ENCODE results near the gene DIAPH3.

Gene DIAPH3

DNA sequence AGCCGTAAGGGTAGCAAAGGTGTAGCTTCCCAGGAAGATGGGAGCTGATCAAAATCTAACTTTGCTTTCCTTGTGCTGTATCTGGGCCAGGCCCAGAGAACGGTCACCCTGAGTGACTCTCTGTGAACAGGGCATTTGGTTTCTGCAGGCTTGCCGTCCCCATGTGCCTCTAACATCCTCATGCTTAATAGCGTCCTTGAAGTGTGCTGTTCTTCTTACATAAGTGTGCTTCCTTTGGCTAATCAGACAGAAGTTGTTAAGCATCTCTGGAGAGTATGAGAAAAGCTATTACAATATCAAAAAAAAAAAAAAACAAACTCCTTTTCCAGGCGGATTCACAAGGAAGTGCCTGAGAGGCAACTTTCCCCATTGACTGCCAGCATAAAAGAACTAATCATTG is 503.7 kb downstream of the DIAPH3 start:
- no peak for DNase-seq

- no peak for DNase-seq
Measured at GRCh38 chr13:59658738-59659330, 504.9 kb downstream of the DIAPH3 start.

- no peak for DNase-seq
Measured at GRCh38 chr13:59658027-59658737, 505.5 kb downstream of the DIAPH3 start.

GRCh38 chr13:59653916-59654315 is 509.8 kb downstream of the DIAPH3 start:
- no peak for DNase-seq

GRCh38 chr13:59651479-59651878 is 512.2 kb downstream of the DIAPH3 start:
- no peak for DNase-seq

DNA sequence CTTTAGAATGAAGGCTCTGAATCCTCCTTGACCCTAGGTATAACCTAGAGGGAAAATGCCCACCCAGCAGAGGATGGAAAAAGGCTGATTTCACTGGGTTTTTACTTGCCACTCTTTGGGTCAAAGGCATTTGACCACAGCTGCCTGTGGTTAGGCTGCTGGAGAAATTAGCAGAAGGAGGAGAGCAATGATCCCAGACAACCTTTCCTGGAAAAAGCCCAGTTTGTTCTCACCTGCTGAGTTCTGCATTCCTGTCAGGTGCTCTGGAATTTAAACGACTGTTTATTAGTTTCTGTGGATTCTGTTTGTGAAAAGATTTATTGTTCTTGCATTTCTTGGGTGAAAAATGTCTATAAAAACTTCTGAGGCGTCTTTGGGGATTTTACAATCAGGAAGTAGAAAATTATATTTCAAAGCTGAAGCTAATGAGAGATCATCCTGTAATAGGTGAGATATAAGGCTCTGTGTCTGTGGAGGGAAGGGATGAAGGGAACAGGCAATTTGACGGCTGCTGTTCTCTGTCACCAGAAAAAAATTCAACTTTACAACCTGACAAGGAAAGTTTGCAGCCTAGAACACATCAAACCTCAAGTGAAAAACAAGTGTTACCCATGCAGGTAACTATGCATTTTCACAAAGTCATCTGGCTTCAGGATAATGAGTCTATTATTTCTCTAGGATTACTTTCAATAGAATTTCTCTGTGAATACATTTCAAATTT is 519.7 kb downstream of the DIAPH3 start:
- DNase-seq, result no peak

DNA sequence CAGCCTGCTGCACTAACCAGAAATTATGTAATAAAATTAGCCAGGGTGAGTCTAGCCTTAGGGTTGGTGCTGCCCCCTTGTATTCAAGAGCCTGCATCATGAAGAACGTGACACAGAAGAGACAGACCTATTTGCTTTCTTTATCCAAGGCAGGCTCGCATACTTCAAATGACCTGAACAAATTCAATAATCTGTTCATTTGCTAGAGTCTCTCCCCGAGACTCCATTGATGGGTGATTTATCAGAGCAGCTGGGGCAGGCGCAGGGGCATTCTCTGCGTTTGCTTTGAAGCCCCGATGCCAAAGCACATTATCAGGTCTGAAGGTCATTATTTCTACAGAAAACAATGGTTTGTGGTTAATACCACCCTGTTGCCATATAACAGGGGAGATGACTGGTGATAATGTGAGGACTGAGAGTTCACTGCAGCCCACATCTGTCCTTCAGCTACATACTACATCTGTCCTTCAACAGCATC is 520.3 kb downstream of the DIAPH3 start:
- DNase-seq, result no peak

DNA sequence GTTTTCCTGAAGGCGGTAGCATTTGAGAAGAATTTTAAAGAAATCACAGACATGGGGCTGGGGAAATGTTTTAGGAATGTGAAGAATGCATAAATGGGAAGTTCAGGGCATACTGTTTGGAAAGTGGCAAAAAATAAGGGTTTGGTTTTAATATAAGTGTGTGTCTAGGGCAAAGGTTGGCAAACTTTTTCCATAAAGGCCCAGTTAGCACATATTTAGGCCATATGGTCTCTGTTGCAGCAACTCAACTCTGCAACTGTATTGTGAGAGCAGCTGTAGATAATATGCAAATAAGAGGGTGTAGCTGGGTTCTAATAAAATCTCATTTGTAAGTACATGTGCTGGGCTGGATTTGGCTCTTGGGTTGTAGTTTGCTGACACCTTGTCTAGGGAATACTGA is 521.9 kb downstream of the DIAPH3 start:
- no peak for DNase-seq

GRCh38 chr13:59641261-59641660 is 522.5 kb downstream of the DIAPH3 start:
- no peak for DNase-seq

DNA sequence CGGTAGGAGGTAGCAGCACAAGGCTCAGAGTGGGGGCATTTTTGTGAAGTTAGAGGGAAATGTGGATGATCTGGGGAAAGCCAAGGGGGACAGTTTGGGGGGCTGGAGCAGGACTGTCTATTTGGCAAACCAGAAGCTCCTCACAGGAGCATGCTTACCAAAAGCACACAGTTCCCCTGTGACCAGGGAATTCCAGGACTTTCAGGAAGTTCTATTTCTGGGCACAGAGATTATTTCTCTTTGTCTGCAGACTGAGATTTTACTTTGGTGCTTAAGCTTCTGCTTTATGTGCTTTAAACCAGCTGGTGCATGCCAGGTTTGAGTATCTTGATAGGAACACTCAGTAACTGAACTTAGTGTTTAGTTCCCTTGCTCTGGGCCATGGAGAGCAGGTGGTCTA is 525.3 kb downstream of the DIAPH3 start:
- no peak for DNase-seq

- DNase-seq, result no peak
Measured at GRCh38 chr13:59635589-59635988, 528.1 kb downstream of the DIAPH3 start.

DNA sequence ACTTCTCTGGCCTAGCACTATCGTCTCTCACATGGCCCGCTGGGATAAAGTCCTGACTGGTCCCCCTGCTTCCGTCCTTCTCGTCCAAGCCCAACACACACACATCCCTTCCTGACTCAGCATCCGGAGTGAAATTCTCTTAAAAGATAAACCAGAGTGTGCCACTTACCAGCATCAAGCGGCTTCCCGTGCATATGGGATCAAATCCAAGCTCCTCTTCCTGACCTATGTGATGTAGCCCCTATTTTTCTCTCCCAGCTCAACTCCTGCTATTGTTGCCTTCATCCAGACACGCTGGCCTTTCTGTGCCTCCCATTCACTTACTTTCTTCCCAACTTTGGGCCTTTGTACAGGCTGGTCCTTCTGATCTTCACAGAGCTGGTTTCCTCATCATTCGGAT is 530.4 kb downstream of the DIAPH3 start:
- DNase-seq, result no peak

GRCh38 chr13:59631271-59631670 is 532.5 kb downstream of the DIAPH3 start:
- DNase-seq, result no peak

DNA sequence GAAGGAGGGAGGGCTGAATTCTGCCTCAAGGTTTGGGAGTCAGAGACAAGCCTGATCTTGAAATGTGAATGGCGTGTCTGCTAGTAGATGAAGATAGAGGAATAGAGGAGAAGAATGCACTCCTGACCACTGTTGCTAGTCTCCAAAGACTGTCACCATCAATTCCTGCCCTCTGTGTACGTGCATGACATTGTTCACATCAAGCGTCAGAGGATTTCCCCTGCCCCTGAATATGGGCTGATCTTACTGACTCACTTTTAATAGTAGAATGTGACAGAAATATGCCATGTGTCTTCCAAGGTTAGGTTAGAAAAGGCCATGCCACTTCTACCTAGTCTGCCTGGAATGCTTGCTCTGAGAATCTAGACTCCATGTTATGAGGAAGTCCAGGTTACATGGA is 538.6 kb downstream of the DIAPH3 start:
- DNase-seq, result no peak

DNA sequence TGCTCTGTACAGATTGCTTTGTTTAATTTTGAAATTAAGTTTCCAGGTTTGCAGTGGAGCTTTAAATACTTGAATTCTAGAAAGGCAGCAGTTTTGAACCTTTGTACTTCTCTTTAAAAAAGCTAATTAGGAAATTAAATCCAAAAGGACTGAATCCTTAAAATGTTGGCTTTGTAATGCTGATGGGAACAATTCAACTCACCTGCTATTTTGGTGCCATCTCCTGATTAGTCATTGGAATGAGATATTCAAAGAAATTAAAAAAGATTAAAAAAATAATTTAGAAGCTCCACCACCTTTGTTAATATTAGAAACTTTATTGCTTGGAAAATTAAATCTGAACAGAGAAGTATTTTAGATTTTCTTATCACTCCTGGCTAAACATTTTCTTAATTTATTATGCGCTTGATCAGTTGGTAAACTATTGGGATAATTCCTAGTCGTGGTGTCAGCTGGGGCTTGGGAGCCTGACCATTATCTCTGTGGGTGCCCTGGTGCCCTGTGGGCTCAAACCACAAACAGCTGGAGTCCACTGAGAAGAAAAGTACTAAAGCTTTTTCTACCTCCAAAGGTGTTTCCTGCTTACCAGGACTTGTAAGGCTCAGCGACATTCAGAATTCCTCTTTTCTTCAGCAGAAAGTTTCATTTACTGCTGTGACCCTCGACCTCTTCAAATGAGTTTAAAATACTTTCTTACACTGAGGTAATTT is 540.4 kb downstream of the DIAPH3 start:
- DNase-seq, result no peak

DNA sequence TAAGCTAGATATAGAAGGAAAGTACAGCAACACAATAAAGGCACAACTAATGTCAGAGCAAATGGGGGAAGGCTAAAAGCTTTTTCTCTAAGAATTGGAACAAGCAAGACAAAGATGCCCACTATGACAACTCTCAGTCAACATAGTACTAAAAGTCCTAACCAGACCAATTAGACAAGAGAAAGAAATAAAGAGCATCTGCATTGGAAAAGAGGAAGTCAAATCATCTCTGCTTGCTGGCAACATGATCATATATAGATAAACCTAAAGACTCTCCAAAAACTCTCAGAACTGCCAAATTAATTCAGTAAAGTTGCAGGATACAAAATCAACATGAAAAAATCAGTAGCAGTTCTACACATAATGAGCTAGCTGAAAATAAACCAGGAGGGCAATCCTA is 542.0 kb downstream of the DIAPH3 start:
- no peak for DNase-seq
